Smooth muscle cell (in vitro differentiated cells): Measurements from ENCODE around the gene ANO2. TPM values are rescaled to one million over a fixed set of nuclear protein-coding genes. Genes with fewer than 3 reads are reported as not detected.

ENCODE experiments used
- DNase-seq: peaks from one replicate; lab custom pipeline; 2025; ENCODE audit not compliant: unreplicated experiment; lab: John Stamatoyannopoulos, UW
- H2AFZ ChIP-seq: fragments of 200-600 bp; sonication (generic); 2 replicates; pipeline ENCODE4 v1.6.0; 2016; ENCODE audit warnings: antibody characterized with exemption, low read depth, mild to moderate bottlenecking
- H3F3A ChIP-seq: fragments of 200-600 bp; sonication (generic); 2 replicates; pipeline ENCODE4 v1.6.0; 2017; ENCODE audit warnings: antibody characterized with exemption, low read depth
- H3K27ac ChIP-seq: fragments of 200-600 bp; sonication (generic); 2 replicates; pipeline ENCODE4 v1.5.1; 2016; ENCODE audit warnings: low read depth, mild to moderate bottlenecking
- H3K27me3 ChIP-seq: fragments of 200-600 bp; sonication (generic); 2 replicates; pipeline ENCODE4 v1.6.1; 2016; ENCODE audit warnings: low read depth, mild to moderate bottlenecking
- H3K36me3 ChIP-seq: fragments of 200-600 bp; sonication (generic); 2 replicates; pipeline ENCODE4 v1.5.1; 2016; ENCODE audit warnings: low read depth
- H3K4me1 ChIP-seq: fragments of 200-600 bp; sonication (generic); 2 replicates; pipeline ENCODE4 v1.5.1; 2016; ENCODE audit warnings: low read depth
- H3K4me2 ChIP-seq: fragments of 200-600 bp; sonication (generic); 2 replicates; pipeline ENCODE4 v1.6.0; 2016; ENCODE audit warnings: mild to moderate bottlenecking
- H3K4me3 ChIP-seq: fragments of 200-600 bp; sonication (generic); 2 replicates; pipeline ENCODE4 v1.5.1; 2016; ENCODE audit warnings: mild to moderate bottlenecking
- H3K79me2 ChIP-seq: fragments of 200-600 bp; sonication (generic); 2 replicates; pipeline ENCODE4 v1.6.0; 2016; ENCODE audit warnings: low read depth, mild to moderate bottlenecking
- H3K9ac ChIP-seq: fragments of 200-600 bp; sonication (generic); 2 replicates; pipeline ENCODE4 v1.6.0; 2016; ENCODE audit warnings: low read depth
- H3K9me3 ChIP-seq: fragments of 200-600 bp; sonication (generic); replicated peaks from 2 replicates; pipeline ENCODE4 v1.5.1; 2016; ENCODE audit warnings: low read depth
- H4K20me1 ChIP-seq: fragments of 200-600 bp; sonication (generic); 2 replicates; pipeline ENCODE4 v1.6.0; 2016; ENCODE audit warnings: low read depth
- WGBS: methylation state at CpG from one replicate; pipeline ENCODE4 v1.1.7; 2016; ENCODE audit warnings: low lambda C conversion rate; 5-methylcytosine and 5-hydroxymethylcytosine counted together
- polyA plus RNA-seq: library from polyadenylated mRNA; unstranded; fragments of >200 nt; fragmentation: Nextera tagmentation; extraction: Ambion mirVana; gene quantifications from 2 replicates; pipeline ENCODE4 v1.2.1, GENCODE V29; 2016
- total RNA-seq: library from RNA; depleted of rRNA; stranded (reverse); fragments of >200 nt; gene quantifications from 2 replicates; pipeline ENCODE4 v1.2.3, GENCODE V29; 2014
- TF ChIP-seq, protein P1 (sequence below): fragments of 200-600 bp; sonication (generic); IDR thresholded peaks from 2 replicates; pipeline ENCODE4 v1.5.1; 2017; ENCODE audit warnings: borderline replicate concordance, mild to moderate bottlenecking, antibody characterized with exemption; ENCODE audit not compliant: insufficient read depth, poor library complexity, severe bottlenecking

The ANO2 gene
- total and polyA plus RNA-seq, 2 experiments from 2014 or later: 0.18 TPM; not detected in 1

DNA sequence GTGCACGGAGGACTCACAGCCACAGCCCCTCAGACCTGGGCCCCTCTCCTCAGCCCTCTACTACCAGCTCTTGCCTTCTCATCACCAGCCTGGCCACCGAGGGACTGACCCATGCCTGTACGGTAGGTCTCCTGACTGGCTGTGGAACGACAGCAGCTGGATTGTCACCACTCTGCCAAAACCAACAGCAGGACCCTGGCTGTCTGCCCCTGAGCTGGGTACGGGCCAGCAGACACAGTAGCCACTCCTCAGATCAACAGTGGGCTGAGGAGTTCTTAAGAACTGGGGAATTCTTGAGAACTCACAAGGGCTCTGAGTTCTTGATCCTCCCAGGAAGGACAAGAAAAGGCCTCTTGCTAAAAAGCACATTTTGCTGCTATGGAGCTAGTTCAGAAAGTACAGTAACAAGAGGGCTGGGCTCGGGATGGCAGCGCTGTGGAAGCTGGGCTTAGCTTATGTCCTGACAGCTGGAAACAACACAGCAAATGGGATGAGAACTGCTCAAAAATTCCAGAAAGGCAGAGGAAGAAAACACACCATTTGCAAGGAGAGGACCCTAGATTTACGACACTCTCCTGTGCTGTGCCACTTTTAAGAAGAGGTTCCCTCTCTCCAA lies 176.4 kb downstream of the ANO2 start:
- no peak overlapping the region for H3K4me3 ChIP-seq
- DNase-seq: no peak
- H3K27me3 ChIP-seq: peaks cover 23% of the 10 kb centered on the region
- WGBS: 90% methylated on average over 8 of the region's 8 CpGs
- TF ChIP-seq, protein P1, sequence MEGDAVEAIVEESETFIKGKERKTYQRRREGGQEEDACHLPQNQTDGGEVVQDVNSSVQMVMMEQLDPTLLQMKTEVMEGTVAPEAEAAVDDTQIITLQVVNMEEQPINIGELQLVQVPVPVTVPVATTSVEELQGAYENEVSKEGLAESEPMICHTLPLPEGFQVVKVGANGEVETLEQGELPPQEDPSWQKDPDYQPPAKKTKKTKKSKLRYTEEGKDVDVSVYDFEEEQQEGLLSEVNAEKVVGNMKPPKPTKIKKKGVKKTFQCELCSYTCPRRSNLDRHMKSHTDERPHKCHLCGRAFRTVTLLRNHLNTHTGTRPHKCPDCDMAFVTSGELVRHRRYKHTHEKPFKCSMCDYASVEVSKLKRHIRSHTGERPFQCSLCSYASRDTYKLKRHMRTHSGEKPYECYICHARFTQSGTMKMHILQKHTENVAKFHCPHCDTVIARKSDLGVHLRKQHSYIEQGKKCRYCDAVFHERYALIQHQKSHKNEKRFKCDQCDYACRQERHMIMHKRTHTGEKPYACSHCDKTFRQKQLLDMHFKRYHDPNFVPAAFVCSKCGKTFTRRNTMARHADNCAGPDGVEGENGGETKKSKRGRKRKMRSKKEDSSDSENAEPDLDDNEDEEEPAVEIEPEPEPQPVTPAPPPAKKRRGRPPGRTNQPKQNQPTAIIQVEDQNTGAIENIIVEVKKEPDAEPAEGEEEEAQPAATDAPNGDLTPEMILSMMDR: no peak
- no peak overlapping the region for H3K27ac ChIP-seq
- H2AFZ ChIP-seq: no peak overlapping the region
- no peaks in the 10 kb centered on the region for H3K79me2 ChIP-seq
- no peaks in the 10 kb centered on the region for H3K9me3 ChIP-seq
- no peaks in the 10 kb centered on the region for H4K20me1 ChIP-seq
- H3K4me1 ChIP-seq: no peaks in the 10 kb centered on the region
- no peak overlapping the region for H3K9ac ChIP-seq
- no peak overlapping the region for H3K4me2 ChIP-seq
- H3F3A ChIP-seq: no peaks in the 10 kb centered on the region
- H3K36me3 ChIP-seq: no peaks in the 10 kb centered on the region

DNA sequence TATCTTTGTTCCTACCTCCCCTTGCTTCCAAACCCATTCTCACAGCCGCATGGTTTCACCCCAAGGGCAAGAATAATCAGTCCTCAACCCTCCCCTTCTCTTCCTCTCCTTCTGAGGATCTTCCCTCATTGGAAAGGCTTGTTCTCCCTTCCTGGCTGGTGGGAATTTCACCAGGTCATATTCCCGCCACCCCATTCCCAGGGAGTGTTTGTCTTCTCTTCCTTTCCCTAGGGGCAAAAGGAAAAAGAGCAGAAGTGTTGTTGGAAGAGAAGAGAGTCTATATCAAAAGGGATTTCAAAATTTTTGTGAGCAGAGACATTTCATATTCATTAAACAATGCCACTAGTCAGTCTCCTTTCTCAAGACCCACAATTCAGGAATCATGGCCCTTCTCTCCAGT lies 176.9 kb downstream of the ANO2 start:
- DNase-seq: no peak
- Histone ChIP-seq H2AFZ (no peak overlapping the region), H3K36me3 (no peaks in the 10 kb centered on the region), H3K4me2 (no peak overlapping the region), H3K27me3 (peaks cover 17% of the 10 kb centered on the region), H3K9me3 (no peaks in the 10 kb centered on the region), H3K79me2 (no peaks in the 10 kb centered on the region), H4K20me1 (no peaks in the 10 kb centered on the region), H3F3A (no peaks in the 10 kb centered on the region), H3K4me1 (no peaks in the 10 kb centered on the region), H3K4me3 (no peak overlapping the region), H3K9ac (no peak overlapping the region), H3K27ac (no peak overlapping the region)
- 91% methylated on average over 2 of the region's 2 CpGs for WGBS
- TF ChIP-seq, protein P1: no peak

DNA sequence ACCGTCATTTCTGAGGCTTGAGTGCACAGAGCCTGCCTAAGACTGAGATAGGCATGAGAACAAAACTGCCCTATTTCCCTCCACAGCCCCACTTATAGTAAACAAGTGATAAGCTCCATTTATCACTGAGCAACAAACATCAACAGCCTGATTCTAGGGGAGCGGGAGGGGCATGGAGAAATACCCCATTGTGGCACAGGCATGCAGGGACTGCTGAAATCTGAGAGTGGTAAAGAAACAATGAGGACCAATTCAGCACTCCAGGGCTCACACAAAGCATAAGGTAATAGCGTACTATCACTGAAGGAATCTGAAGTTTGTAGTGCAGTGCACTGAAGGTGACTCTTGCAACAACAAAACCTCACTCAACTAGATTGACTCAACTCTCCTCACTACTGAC lies 186.7 kb downstream of the ANO2 start:
- no peak overlapping the region for H3K9ac ChIP-seq
- no peak overlapping the region for H3K4me2 ChIP-seq
- H3K9me3 ChIP-seq: no peaks in the 10 kb centered on the region
- H3K27me3 ChIP-seq: peaks cover 7% of the 10 kb centered on the region
- no peak overlapping the region for H2AFZ ChIP-seq
- H3K27ac ChIP-seq: no peak overlapping the region
- no peak for DNase-seq
- H3K4me1 ChIP-seq: peaks cover 3% of the 10 kb centered on the region
- WGBS: 69% methylated on average over 3 of the region's 3 CpGs
- H4K20me1 ChIP-seq: no peaks in the 10 kb centered on the region
- TF ChIP-seq, protein P1: no peak
- no peaks in the 10 kb centered on the region for H3F3A ChIP-seq
- H3K79me2 ChIP-seq: no peaks in the 10 kb centered on the region
- no peaks in the 10 kb centered on the region for H3K36me3 ChIP-seq
- no peak overlapping the region for H3K4me3 ChIP-seq

DNA sequence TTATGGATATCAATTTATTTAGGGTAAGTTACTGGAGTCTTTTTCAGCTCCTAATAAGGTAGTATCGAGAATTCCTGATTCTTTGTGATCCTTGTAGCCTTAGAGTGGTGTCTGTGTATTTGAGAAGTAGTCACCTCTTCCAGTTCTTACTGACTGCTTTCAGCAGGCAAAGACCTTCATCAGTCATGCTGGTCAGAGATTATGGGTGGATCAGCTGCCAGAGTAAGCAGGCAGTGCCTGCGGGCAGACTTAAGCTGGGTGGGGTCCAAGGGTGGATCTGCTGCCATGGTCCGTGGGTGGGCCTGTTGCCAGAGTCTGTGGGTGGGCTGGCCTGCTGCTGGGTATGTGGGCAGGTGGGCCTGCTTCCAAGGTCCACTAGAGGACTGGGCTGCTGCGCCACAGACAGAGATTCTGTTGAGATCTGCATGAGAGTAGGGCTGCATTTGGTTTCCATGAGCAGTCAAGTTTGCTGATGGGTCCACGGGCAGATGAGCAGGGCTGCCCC lies 188.7 kb downstream of the ANO2 start:
- H3K27me3 ChIP-seq: peaks cover 22% of the 10 kb centered on the region
- no peak overlapping the region for H2AFZ ChIP-seq
- WGBS: 95% methylated on average over 5 of the region's 5 CpGs
- no peak overlapping the region for H3K27ac ChIP-seq
- no peak for DNase-seq
- H4K20me1 ChIP-seq: no peaks in the 10 kb centered on the region
- peaks cover 3% of the 10 kb centered on the region for H3K4me1 ChIP-seq
- TF ChIP-seq, protein P1: no peak
- H3K4me3 ChIP-seq: no peak overlapping the region
- H3K4me2 ChIP-seq: no peak overlapping the region
- H3K36me3 ChIP-seq: no peaks in the 10 kb centered on the region
- H3K9me3 ChIP-seq: no peaks in the 10 kb centered on the region
- H3F3A ChIP-seq: no peaks in the 10 kb centered on the region
- no peaks in the 10 kb centered on the region for H3K79me2 ChIP-seq
- H3K9ac ChIP-seq: no peak overlapping the region
